Thoracic aorta endothelial cell (primary cell): ENCODE results near the gene CCDC138. TPM values are rescaled to one million over a fixed set of nuclear protein-coding genes. Genes with fewer than 3 reads are reported as not detected.

Experiments
- small RNA-seq: library from RNA; depleted of rRNA; stranded (forward); fragments of <200 nt; gene quantifications from one replicate; pipeline ENCODE3, GENCODE V24; 2012
- total RNA-seq: library from RNA; depleted of rRNA; stranded (reverse); fragments of >200 nt; gene quantifications from 2 replicates; pipeline ENCODE4 v1.2.3, GENCODE V29; 2012

CCDC138 gene, protein sequence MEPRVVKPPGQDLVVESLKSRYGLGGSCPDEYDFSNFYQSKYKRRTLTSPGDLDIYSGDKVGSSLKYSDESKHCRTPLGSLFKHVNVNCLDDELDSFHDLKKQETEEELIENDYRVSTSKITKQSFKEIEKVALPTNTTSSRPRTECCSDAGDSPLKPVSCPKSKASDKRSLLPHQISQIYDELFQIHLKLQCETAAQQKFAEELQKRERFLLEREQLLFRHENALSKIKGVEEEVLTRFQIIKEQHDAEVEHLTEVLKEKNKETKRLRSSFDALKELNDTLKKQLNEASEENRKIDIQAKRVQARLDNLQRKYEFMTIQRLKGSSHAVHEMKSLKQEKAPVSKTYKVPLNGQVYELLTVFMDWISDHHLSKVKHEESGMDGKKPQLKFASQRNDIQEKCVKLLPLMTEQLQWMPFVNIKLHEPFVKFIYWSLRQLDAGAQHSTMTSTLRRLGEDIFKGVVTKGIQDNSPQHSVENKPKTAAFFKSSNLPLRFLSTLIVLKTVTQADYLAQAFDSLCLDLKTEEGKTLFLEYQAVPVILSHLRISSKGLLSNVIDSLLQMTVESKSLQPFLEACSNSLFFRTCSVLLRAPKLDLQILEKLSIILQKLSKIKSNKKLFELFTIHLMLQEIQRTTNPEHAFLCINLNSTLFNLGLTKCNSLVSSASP
- total RNA-seq: 14.9 and 20.0 TPM in 2 replicates

GRCh38 chr2:108786354-108787215 is at the start of gene CCDC138:
CCDC138 (plus strand) TSS chr2:108786771; CDS start chr2:108786823, 52 bp downstream.

Small RNA genes lying within 50 kb of the gene (small RNA-seq; reads per million reads assigned to genes)
- gene AC073415.1: not detected

Other genes starting within 250 kb of the CCDC138 start
- gene RANBP2, start 67.3 kb upstream of the CCDC138 start, total RNA-seq: 149 and 168 TPM in 2 replicates
- not detected in 2 replicates for gene EDAR, start 202.4 kb downstream of the CCDC138 start, total RNA-seq